Pancreas (tissue), 10 donors: ENCODE data around the gene ITGB4. TPM values are rescaled to one million over a fixed set of nuclear protein-coding genes. Genes with fewer than 3 reads are reported as not detected.

Source experiments
- ATAC-seq, 4 donors: fragments of 200-7000 bp; cut with Tn5 transposase; one replicate each; pipeline versions ENCODE4 v1.8.0 to v1.9.1; 2020; ENCODE audit warnings: mild to moderate bottlenecking in 4 of 4, moderate library complexity in 4 of 4
- DNase-seq, 6 donors: peaks; one replicate each; pipeline ENCODE4 v3.0.0-alpha.2; 2020
- FAIRE-seq: peaks from 2 replicates; lab custom pipeline; 2012; peaks lifted over from hg19 to GRCh38; lab: Jason Lieb, UNC
- H3K27ac ChIP-seq, 4 donors: fragments of 200-600 bp; sonication (generic); 1 replicate in 3 of 4; 2 replicates in 1 of 4; pipeline versions ENCODE4 v1.5.0 to v1.8.0; 2020
- H3K27me3 ChIP-seq, 4 donors: fragments of 200-600 bp; one replicate each; pipeline ENCODE4 v1.8.0; 2021
- H3K36me3 ChIP-seq, 3 donors: fragments of 200-600 bp; sonication (generic) in 1 of 3; one replicate each; pipeline versions ENCODE4 v1.5.0 to v1.8.0; 2020 to 2021
- H3K4me1 ChIP-seq, 3 donors: fragments of 200-600 bp; one replicate each; pipeline ENCODE4 v1.8.0; 2021
- H3K4me3 ChIP-seq, 4 donors: fragments of 200-600 bp; sonication (generic) in 2 of 4; one replicate each; pipeline versions ENCODE4 v1.5.0 to v1.8.0; 2020 to 2021
- H3K9me3 ChIP-seq, 4 donors: fragments of 200-600 bp; one replicate each; pipeline ENCODE4 v1.8.0; 2021
- WGBS, 2 donors: extraction: QIAGEN DNeasy Blood & Tissue Kit; methylation state at CpG; one replicate each; pipeline ENCODE4 v1.1.7; 2013; 5-methylcytosine and 5-hydroxymethylcytosine counted together
- intact Hi-C, 3 donors: fragments of 100-400 bp; cut with DNase I; formaldehyde crosslinking; loops; one replicate each; pipeline versions ENCODE4 v1.11.1 to v1.14.2; 2022
- polyA plus RNA-seq, 2 donors: library from polyadenylated mRNA; stranded (reverse); fragments of 200-250 nt; gene quantifications; one replicate each; pipeline ENCODE4 v1.2.3, GENCODE V29; 2013
- total RNA-seq, 6 donors: library from RNA; stranded (reverse); fragmentation: NEBNext Ultra II Directional in 4 of 6; extraction: Animal tissue kit (Norgen Biotek cat#: 25700) in 4 of 6; gene quantifications; one replicate each; pipeline versions ENCODE4 v1.2.1 to v1.2.4, GENCODE V29; 2021 to 2023
- TF ChIP-seq, protein P1 (sequence below), 4 donors: fragments of 200-600 bp; sonication (generic) in 3 of 4; IDR thresholded peaks; one replicate each; pipeline versions ENCODE4 v1.5.0 to v1.8.0; 2021; ENCODE audit warnings: antibody characterized with exemption in 4 of 4
- donor health status: healthy with polysubstance abuse.
- donor health status: DM: no; HTN: no; CAD: no; lungs with moderate emphysema.
- donor health status: DM: no; HTN: no; CAD: no.
- donor health status: control.
- donor health status: control.
- donor health status: Bipolar disorder and iron deficiency.
- donor health status: DM: yes; HTN: yes; CAD: no.
- donor health status: DM: no; HTN: no; CAD: no.
- donor health status: DM: no; HTN: no; CAD: no.
- donor health status: DM: yes; HTN: yes; CAD: no.

Gene ITGB4
- total and polyA plus RNA-seq, 8 donors: 16.4 to 50.5 (median 22.7) TPM

DNA sequence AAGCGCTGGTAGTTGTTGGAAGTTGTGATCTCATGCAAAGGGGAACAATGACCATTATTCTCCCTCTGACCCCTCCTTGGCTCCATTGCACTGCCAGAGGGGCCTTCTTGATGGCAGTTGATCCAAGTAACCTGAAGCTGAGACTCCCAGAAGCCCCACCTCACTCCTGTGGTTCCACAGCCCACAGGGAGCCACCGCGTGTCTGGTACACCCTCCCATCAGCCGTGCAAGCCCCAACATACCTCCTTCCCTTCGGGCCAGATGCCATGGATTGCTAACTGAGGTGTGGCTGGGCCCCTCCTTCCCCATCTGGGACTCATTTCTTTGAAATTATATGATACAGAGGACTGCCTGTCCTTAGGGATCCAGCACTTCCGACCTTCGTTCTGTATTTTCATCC is 36.3 kb upstream of the ITGB4 start:
- no peaks in the 10 kb centered on the region for H3K36me3 ChIP-seq
- no peaks in the 10 kb centered on the region for H3K9me3 ChIP-seq
- ATAC-seq: peak in 3 of 4 donors; percentile 21 to 45 (median 38)
- no peak overlapping the region for H3K4me3 ChIP-seq
- 71 to 79% methylated on average over 7 of the region's 7 CpGs for WGBS, 2 donors
- TF ChIP-seq, protein P1, sequence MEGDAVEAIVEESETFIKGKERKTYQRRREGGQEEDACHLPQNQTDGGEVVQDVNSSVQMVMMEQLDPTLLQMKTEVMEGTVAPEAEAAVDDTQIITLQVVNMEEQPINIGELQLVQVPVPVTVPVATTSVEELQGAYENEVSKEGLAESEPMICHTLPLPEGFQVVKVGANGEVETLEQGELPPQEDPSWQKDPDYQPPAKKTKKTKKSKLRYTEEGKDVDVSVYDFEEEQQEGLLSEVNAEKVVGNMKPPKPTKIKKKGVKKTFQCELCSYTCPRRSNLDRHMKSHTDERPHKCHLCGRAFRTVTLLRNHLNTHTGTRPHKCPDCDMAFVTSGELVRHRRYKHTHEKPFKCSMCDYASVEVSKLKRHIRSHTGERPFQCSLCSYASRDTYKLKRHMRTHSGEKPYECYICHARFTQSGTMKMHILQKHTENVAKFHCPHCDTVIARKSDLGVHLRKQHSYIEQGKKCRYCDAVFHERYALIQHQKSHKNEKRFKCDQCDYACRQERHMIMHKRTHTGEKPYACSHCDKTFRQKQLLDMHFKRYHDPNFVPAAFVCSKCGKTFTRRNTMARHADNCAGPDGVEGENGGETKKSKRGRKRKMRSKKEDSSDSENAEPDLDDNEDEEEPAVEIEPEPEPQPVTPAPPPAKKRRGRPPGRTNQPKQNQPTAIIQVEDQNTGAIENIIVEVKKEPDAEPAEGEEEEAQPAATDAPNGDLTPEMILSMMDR (IDR thresholded peaks at IDR 0.05): no peak
- peak in 2 of 6 donors; percentile 12 to 34 for DNase-seq
- H3K4me1 ChIP-seq: peaks cover 0 to 24% (median 0%) of the 10 kb centered on the region in 3 donors
- intact Hi-C loops: no loop called here
- H3K27me3 ChIP-seq: no peaks in the 10 kb centered on the region
- peak overlapping the region in 2 of 4 donors; percentile 5 to 23 for H3K27ac ChIP-seq
- no peak for FAIRE-seq

DNA sequence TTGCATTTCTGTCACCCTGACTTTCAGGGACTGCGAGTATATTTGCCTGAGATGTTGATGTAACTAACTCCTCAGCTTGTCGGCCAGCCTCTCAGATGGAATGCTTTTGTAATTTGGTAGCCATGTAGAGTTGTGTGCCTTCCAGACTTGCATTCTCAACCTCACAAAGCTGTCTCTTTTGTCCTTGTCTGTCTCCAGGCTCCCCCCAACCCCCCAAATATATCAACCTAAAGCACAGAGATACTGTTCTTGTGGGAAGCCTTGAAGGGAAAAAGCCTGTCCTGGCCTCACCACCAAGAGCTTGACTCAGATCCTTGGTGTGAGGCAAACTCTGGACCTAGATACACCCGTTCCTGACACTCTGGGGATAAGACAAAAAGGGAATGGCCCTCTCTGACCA is 35.8 kb upstream of the ITGB4 start:
- Histone ChIP-seq H3K9me3 (no peaks in the 10 kb centered on the region), H3K27me3 (no peaks in the 10 kb centered on the region), H3K4me1 (peaks cover 0 to 26% (median 1%) of the 10 kb centered on the region in 3 donors), H3K27ac (no peak overlapping the region), H3K4me3 (no peak overlapping the region), H3K36me3 (no peaks in the 10 kb centered on the region)
- 67 to 75% methylated on average over 3 of the region's 3 CpGs for WGBS, 2 donors
- FAIRE-seq (no peak), ATAC-seq (no peak), DNase-seq (no peak)
- TF ChIP-seq, protein P1 (IDR thresholded peaks at IDR 0.05): no peak
- intact Hi-C loops: no loop called here

DNA sequence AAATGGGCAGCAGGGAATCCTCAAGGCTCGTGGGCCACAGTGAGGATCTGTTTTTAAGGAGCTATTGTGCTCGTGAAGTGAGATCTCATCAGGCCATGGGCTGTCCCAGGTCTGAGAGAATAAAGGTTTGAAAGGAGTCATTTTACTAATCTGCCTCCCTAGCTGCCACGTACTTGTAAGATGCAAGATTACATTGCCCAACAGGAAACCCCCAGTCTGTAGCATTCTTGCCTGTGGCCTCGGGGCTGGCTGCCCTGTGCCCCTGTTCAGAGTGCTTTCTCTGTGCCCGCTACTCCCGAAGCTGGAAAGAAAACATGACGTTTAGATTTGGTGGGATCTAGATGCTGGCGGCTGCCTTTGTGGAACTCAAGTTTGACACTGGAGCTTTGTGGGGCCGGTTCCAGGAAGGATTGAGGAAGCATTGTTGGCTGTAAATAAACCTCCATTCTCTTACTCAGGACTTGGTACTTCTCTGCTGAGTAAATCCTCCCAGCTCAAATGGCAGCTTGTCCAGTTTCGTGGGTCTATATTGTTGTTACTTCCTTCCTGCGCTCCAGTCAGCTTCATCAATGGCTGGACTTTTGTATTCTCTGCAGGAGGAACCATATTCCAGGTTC is 32.9 kb upstream of the ITGB4 start:
- FAIRE-seq (no peak), ATAC-seq (no peak), DNase-seq (peak in 2 of 6 donors; percentile 11 to 40)
- Histone ChIP-seq H3K4me3 (no peak overlapping the region), H3K36me3 (no peaks in the 10 kb centered on the region), H3K27me3 (no peaks in the 10 kb centered on the region), H3K9me3 (no peaks in the 10 kb centered on the region), H3K4me1 (peaks cover 0 to 31% (median 8%) of the 10 kb centered on the region in 3 donors), H3K27ac (peak overlapping the region in 2 of 4 donors; percentile 27 to 34)
- 79 to 84% methylated on average over 11 of the region's 11 CpGs for WGBS, 2 donors
- intact Hi-C loops: no loop called here
- TF ChIP-seq, protein P1 (IDR thresholded peaks at IDR 0.05): no peak

DNA sequence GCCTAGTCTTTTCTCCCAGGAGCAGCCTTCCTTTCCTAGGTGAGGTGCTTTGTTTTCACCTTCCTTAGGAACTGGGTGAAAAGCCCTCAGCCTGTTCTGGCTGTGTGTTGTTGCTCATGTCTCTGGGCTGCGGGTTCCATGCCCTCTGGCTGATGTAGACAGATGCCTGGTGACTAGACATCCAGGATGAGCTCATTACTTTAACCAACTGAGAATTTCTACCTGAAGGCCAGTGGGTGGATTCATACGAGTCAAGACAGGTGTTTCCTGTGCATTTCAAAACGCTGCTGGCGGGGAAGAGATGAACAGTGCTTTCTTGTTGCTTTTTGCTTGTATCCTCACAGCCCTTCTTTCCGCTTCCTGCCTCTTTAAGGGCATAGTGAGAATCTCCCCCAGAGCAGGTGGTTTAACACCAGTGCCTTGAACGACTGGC is 31.8 kb upstream of the ITGB4 start:
- peaks cover 0 to 25% (median 8%) of the 10 kb centered on the region in 3 donors for H3K4me1 ChIP-seq
- H3K4me3 ChIP-seq: no peak overlapping the region
- TF ChIP-seq, protein P1 (IDR thresholded peaks at IDR 0.05): no peak
- peaks cover 0 to 3% (median 0%) of the 10 kb centered on the region in 3 donors for H3K36me3 ChIP-seq
- no peaks in the 10 kb centered on the region for H3K9me3 ChIP-seq
- FAIRE-seq (no peak), DNase-seq (peak in 2 of 6 donors; percentile 5 to 12), ATAC-seq (no peak)
- H3K27ac ChIP-seq: peak overlapping the region in 2 of 4 donors; percentile 27 to 34
- intact Hi-C loops: no loop called here
- WGBS, 2 donors: 79 to 80% methylated on average over 6 of the region's 6 CpGs
- H3K27me3 ChIP-seq: no peaks in the 10 kb centered on the region

DNA sequence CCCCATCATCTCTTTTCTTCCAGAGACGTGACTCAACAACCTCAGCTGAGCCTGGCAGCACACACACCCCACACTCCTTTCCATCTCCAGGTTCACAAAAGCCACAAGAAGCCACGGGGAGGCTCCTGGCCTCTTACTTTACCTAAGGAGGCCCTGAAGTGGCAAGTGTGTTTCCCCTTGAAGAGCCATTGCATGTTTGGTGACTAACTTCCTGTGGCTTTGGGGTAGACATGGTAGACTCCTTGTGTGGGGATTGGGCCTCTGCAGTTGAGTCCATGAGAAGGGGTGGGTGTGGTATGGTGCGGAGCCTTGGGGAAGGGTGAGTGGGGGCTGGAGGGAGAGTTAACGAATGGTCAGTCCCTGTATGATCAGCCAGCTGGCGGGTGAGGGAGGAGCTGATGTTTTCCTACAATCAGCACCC is 29.9 kb upstream of the ITGB4 start:
- peaks cover 0 to 20% (median 8%) of the 10 kb centered on the region in 3 donors for H3K4me1 ChIP-seq
- DNase-seq (peak in 1 of 6 donors; percentile 7), ATAC-seq (no peak), FAIRE-seq (no peak)
- no peak overlapping the region for H3K4me3 ChIP-seq
- TF ChIP-seq, protein P1 (IDR thresholded peaks at IDR 0.05): no peak
- no peaks in the 10 kb centered on the region for H3K9me3 ChIP-seq
- 63 to 76% methylated on average over 5 of the region's 5 CpGs for WGBS, 2 donors
- H3K27me3 ChIP-seq: no peaks in the 10 kb centered on the region
- intact Hi-C loops: no loop called here
- peak overlapping the region; percentile 5 to 93 (median 56) for H3K27ac ChIP-seq
- H3K36me3 ChIP-seq: peaks cover 0 to 11% (median 0%) of the 10 kb centered on the region in 3 donors
